Jurkat, Clone E6-1 (cell line): ENCODE data around the gene KCNJ9.

Experiments used
- DNase-seq: peaks from one replicate; pipeline ENCODE4 v3.0.0-alpha.2; 2011; ENCODE audit warnings: low read depth, low spot score
- H3K4me3 ChIP-seq: 2 replicates; pipeline ENCODE4 v1.5.1; 2011; ENCODE audit warnings: mild to moderate bottlenecking, low read length, control low read depth, moderate library complexity

KCNJ9 gene

DNA sequence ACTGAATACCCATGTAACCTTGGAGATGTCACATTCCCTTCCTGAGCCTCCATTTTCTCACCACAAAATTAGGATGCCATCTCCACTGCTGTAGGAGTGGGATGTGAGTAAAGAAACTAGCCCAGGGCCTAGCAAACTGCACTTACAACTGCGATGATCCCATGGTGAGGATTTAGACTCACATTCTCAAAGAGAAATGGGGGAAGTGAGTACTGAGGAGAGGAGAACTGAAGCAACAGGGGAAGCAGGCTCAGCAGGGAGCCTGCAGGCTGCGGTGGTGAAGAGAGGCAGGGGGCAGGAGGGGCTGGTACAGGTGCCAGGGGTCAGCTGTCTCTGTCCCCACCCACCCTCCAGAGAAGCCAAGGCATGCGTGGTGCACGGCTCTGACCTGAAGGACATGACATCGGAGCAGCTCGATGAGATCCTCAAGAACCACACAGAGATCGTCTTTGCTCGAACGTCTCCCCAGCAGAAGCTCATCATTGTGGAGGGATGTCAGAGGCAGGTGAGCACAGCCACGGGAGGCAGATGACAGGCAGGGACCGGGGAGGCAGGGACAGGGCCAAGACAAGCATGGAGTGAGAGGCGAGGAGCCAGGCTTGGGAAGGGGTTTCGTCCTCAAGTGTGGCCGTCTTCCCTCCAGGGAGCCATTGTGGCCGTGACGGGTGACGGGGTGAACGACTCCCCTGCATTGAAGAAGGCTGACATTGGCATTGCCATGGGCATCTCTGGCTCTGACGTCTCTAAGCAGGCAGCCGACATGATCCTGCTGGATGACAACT is 53.6 kb downstream of the KCNJ9 start:
- DNase-seq = no peak
- no peak overlapping the region for H3K4me3 ChIP-seq

GRCh38 chr1:160136121-160136925 is 55.0 kb downstream of the KCNJ9 start:
- no peak overlapping the region for H3K4me3 ChIP-seq
- DNase-seq = no peak

GRCh38 chr1:160136926-160137200 is 55.5 kb downstream of the KCNJ9 start:
- DNase-seq = no peak
- H3K4me3 ChIP-seq = no peak overlapping the region

DNA sequence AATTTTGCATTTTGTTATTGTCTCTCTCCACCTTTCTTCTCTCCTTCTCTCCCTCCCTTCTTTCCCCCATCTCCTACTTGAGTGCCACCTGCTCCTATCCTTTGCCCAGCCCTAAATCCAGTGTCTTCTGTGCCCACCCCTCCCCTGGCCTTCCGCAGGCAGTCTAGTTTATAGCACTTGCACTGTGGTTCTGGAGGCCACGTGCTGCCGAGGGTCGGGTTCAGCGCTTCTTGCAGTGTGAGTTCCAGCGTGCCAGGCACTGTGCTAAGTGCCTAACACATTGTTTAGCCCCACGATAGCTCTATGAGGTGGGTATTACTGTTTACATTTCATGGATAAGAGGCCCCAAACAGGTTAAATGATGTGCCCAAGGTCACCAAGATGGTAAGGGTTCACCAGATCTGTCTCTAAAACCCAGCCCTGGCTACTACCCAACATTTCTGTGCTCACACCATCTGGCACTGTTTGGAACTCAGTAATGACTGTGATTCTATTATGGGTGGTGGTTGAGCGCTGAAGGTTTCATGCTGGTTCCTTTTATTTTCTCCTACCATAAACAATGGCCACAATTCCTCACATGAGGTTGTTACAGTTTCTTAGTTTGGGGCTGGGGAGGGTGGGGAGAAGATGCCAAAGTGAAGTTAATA is 56.0 kb downstream of the KCNJ9 start:
- H3K4me3 ChIP-seq = no peak overlapping the region
- no peak for DNase-seq

DNA sequence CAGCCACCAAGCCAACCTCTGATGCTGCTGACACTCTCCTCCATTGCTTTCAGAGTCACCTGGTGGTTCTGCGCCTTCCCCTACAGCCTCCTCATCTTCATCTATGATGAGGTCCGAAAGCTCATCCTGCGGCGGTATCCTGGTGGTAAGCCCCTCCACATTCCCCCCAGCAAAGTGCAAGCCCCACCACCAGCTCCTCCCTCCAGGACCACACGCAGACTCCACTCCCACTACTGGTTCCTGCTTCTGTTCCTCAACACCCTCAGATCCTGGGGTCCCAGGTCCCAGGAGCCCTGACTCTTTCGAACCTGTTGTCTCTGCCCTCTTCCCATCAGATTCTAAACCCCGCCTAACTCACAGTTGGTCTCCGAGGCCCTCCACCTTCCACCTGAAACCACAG is 58.5 kb downstream of the KCNJ9 start:
- no peak overlapping the region for H3K4me3 ChIP-seq
- DNase-seq = no peak
